GM12878 (cell line): Measurements from ENCODE around the gene OLA1. TPM values are rescaled to one million over a fixed set of nuclear protein-coding genes. Genes with fewer than 3 reads are reported as not detected.

Experiments used
- ATAC-seq: fragments of 200-7000 bp; cut with Tn5 transposase; 3 replicates; pipeline ENCODE4 v1.9.1; 2020; ENCODE audit warnings: mild to moderate bottlenecking, moderate library complexity
- BruUV-seq: library from RNA; stranded (reverse); fragments of 400-500 nt; replicated peaks from 2 replicates; lab custom pipeline; 2021; lab: Mats Ljungman, UMichigan
- CTCF ChIA-PET: fragments of 300-600 bp; sonication (Branson Sonifier 250); formaldehyde crosslinking; extraction: SDS; loops from one replicate; lab custom pipeline; 2021; ENCODE audit warnings: inconsistent platforms; lab: Yijun Ruan, JAX
- POLR2A ChIA-PET: fragments of 350-600 bp; formaldehyde crosslinking; extraction: SDS; loops from one replicate; lab custom pipeline; 2021; ENCODE audit warnings: inconsistent platforms; lab: Charles Lee
- RAD21 ChIA-PET: fragments of 300-600 bp; sonication (Branson Sonifier 250); formaldehyde crosslinking; loops from one replicate; lab custom pipeline; 2023; ENCODE audit warnings: antibody characterized with exemption; ENCODE audit not compliant: unreplicated experiment; lab: Charles Lee
- SMC1A ChIA-PET: fragments of 300-600 bp; sonication (Branson Sonifier 250); formaldehyde crosslinking; loops from one replicate; lab custom pipeline; 2023; ENCODE audit not compliant: unreplicated experiment, uncharacterized antibody; lab: Charles Lee
- DNase-seq: peaks from one replicate; pipeline ENCODE4 v3.0.0-alpha.2; 2011; ENCODE audit warnings: low read depth, low spot score
- FAIRE-seq: peaks from 3 replicates; lab custom pipeline; 2011; peaks lifted over from hg19 to GRCh38; lab: Jason Lieb, UNC
- H2AFZ ChIP-seq: 2 replicates; pipeline ENCODE4 v1.6.0; 2011; ENCODE audit warnings: low read depth, low read length, control low read depth; ENCODE audit not compliant: control insufficient read depth
- H3K27ac ChIP-seq: 2 replicates; pipeline ENCODE4 v1.5.1; 2011; ENCODE audit warnings: control low read depth; ENCODE audit not compliant: control insufficient read depth, insufficient read depth
- H3K27me3 ChIP-seq, 2 experiments: replicated peaks in 1 of 2; 2 replicates each; pipeline versions ENCODE4 v1.6.0 to v1.6.1; 2011; ENCODE audit warnings: low read length in 1 of 2; ENCODE audit not compliant: control insufficient read depth in 2 of 2, insufficient read depth in 2 of 2
- H3K36me3 ChIP-seq, 2 experiments: 2 replicates each; pipeline ENCODE4 v1.5.1; 2011; ENCODE audit warnings: low read length in 1 of 2; ENCODE audit not compliant: control insufficient read depth in 2 of 2, insufficient read depth in 2 of 2
- H3K4me1 ChIP-seq: 2 replicates; pipeline ENCODE4 v1.6.1; 2011; ENCODE audit warnings: mild to moderate bottlenecking, low read length, moderate library complexity, mixed read lengths; ENCODE audit not compliant: control insufficient read depth, insufficient read depth
- H3K4me2 ChIP-seq: 2 replicates; pipeline ENCODE4 v1.6.0; 2011; ENCODE audit warnings: control low read depth; ENCODE audit not compliant: control insufficient read depth, insufficient read depth
- H3K4me3 ChIP-seq: fragments of 200-600 bp; sonication (generic); 2 replicates; pipeline ENCODE4 v1.5.1; 2016
- H3K79me2 ChIP-seq: 2 replicates; pipeline ENCODE4 v1.6.0; 2011; ENCODE audit warnings: low read length; ENCODE audit not compliant: control insufficient read depth, insufficient read depth
- H3K9ac ChIP-seq: 2 replicates; pipeline ENCODE4 v1.8.0; 2011; ENCODE audit warnings: low read length, control low read depth, mixed read lengths; ENCODE audit not compliant: control insufficient read depth, insufficient read depth
- H3K9me3 ChIP-seq: replicated peaks from 3 replicates; pipeline ENCODE4 v1.5.1; 2011; ENCODE audit warnings: mild to moderate bottlenecking, low read length; ENCODE audit not compliant: control insufficient read depth, insufficient read depth
- H4K20me1 ChIP-seq: 2 replicates; pipeline ENCODE4 v1.6.0; 2011; ENCODE audit not compliant: control insufficient read depth, insufficient read depth
- ATF3 ChIP-seq: IDR thresholded peaks from 2 replicates; pipeline ENCODE4 v1.6.1; 2011; ENCODE audit warnings: low read depth, mild to moderate bottlenecking, low read length, moderate library complexity, borderline replicate concordance; ENCODE audit errors: extremely low read depth
- BRCA1 ChIP-seq: IDR thresholded peaks from 2 replicates; pipeline ENCODE4 v1.6.1; 2011; ENCODE audit warnings: low read depth, low read length, improper control_type of control experiment
- EGR1 ChIP-seq, 2 experiments: IDR thresholded peaks; 1 replicate in 1 of 2; 2 replicates in 1 of 2; pipeline ENCODE4 v1.6.1; 2011 to 2012; ENCODE audit warnings: low read depth in 2 of 2, low read length in 2 of 2, borderline replicate concordance in 1 of 2, mild to moderate bottlenecking in 1 of 2, moderate library complexity in 1 of 2
- ELK1 ChIP-seq: IDR thresholded peaks from 2 replicates; pipeline ENCODE4 v1.6.1; 2012; ENCODE audit warnings: low read depth, low read length, improper control_type of control experiment
- EZH2 ChIP-seq: IDR thresholded peaks from 2 replicates; pipeline ENCODE4 v1.6.1; 2012; ENCODE audit warnings: low read depth, mild to moderate bottlenecking, control low read depth, inconsistent platforms, low read length, borderline replicate concordance; ENCODE audit not compliant: control insufficient read depth
- FOXM1 ChIP-seq: IDR thresholded peaks from 2 replicates; pipeline ENCODE4 v1.6.1; 2012; ENCODE audit warnings: low read depth, mild to moderate bottlenecking, inconsistent platforms, low read length, moderate library complexity
- SMAD1 ChIP-seq: fragments of 450-650 bp; IDR thresholded peaks from 2 replicates; pipeline ENCODE4 v1.6.1; 2018; ENCODE audit warnings: mild to moderate bottlenecking, low read depth; ENCODE audit not compliant: partially characterized antibody
- SMARCA5 ChIP-seq: fragments of 450-650 bp; IDR thresholded peaks from 2 replicates; pipeline ENCODE4 v1.6.1; 2017; ENCODE audit warnings: mild to moderate bottlenecking
- ZBTB33 ChIP-seq: fragments of 450-650 bp; IDR thresholded peaks from 2 replicates; pipeline ENCODE4 v1.6.1; 2017; ENCODE audit warnings: mild to moderate bottlenecking
- WGBS: methylation state at CpG from one replicate; pipeline ENCODE4 v1.1.6; 2016; ENCODE audit warnings: low lambda C conversion rate; ENCODE audit not compliant: insufficient replicate concordance, insufficient coverage; ENCODE audit errors: missing lambda C conversion rate; 5-methylcytosine and 5-hydroxymethylcytosine counted together
- in situ Hi-C: fragments of 300-500 bp; cut with MboI; formaldehyde crosslinking; loops from 9 replicates; pipeline ENCODE4 v1.14.3; 2018; ENCODE audit warnings: mixed read lengths
- intact Hi-C: fragments of 100-400 bp; cut with micrococcal nuclease; formaldehyde crosslinking; loops from one replicate; pipeline ENCODE4 v1.14.2; 2022; ENCODE audit not compliant: unreplicated experiment
- polyA plus RNA-seq, 11 experiments: library from polyadenylated mRNA; depleted of rRNA in 4 of 11; unstranded in 6 of 11; stranded (reverse) in 5 of 11; fragments of >200 nt; fragmentation: Nextera tagmentation in 4 of 11; fragmentation: Illumina TruSeq in 1 of 11; extraction: Ambion mirVana in 4 of 11; extraction: Trizol in 1 of 11; gene quantifications; 1 replicate in 1 of 11; 2 replicates in 10 of 11; pipeline versions ENCODE4 v1.2.1 to v1.2.3, GENCODE V29; 2011 to 2016; ENCODE audit warnings: inconsistent platforms in 2 of 11, missing spikeins in 2 of 11, low read depth in 1 of 11
- total RNA-seq, 4 experiments: library from RNA; depleted of rRNA in 3 of 4; stranded (reverse); fragments of >200 nt in 3 of 4; fragmentation: Illumina TruSeq in 1 of 4; extraction: Trizol in 1 of 4; gene quantifications; 2 replicates each; pipeline versions ENCODE4 v1.2.1 to v1.2.3, GENCODE V29; 2013 to 2021

OLA1 gene
- total and polyA plus RNA-seq, 10 of the 15 experiments (the other 5 are each of a cell fraction or from before 2014, with no cell fraction given): 107 to 238 (median 142) TPM

GRCh38 chr2:174177316-174177890 is 70.9 kb downstream of the OLA1 start:
- peaks cover 5% of the 10 kb centered on the region; the same call in 2 of the 3 replicates for H3K9me3 ChIP-seq
- TF ChIP-seq ATF3 (no peak), FOXM1 (no peak), EZH2 (no peak), EGR1 (IDR thresholded peaks at IDR 0.05; ENCODE audit: borderline replicate concordance in 1 of 2, low read depth in 2 of 2, low read length in 2 of 2) (no peak), SMARCA5 (no peak), BRCA1 (no peak), ELK1 (no peak), ZBTB33 (no peak), SMAD1 (no peak)
- ChIA-PET CTCF (interaction anchor here (0.7 to 1.7 kb wide), 6 partner anchors 12 to 244 kb away, joined by 3 to 8 read pairs (median 4); partner anchors contain the start of gene OLA1), POLR2A (interaction anchor here (1.5 kb wide), 1 partner anchor 71 kb away, joined by 3 read pairs; the partner anchor contains the start of gene OLA1), SMC1A (interaction anchor here (0.8 to 1.3 kb wide), 6 partner anchors 9 to 164 kb away, joined by 3 to 4 read pairs (median 3); partner anchors contain the start of gene OLA1), RAD21 (interaction anchor here (0.8 to 1.5 kb wide), 2 partner anchors 71 to 173 kb away, joined by 3 to 4 read pairs; partner anchors contain the start of gene OLA1)
- DNase-seq (no peak), FAIRE-seq (no peak), ATAC-seq (no peak)
- H3K4me3 ChIP-seq: no peak overlapping the region
- in situ Hi-C loops: no loop called here
- H2AFZ ChIP-seq: no peak overlapping the region
- H3K27ac ChIP-seq: no peak overlapping the region
- no peak overlapping the region for H3K9ac ChIP-seq
- no TSS peak for BruUV-seq
- no peaks in the 10 kb centered on the region for H4K20me1 ChIP-seq
- 100% methylated on average over 2 of the region's 2 CpGs for WGBS
- peaks cover 7% of the 10 kb centered on the region for H3K79me2 ChIP-seq
- no peaks in the 10 kb centered on the region for H3K4me1 ChIP-seq
- H3K4me2 ChIP-seq: no peak overlapping the region
- intact Hi-C loops: no loop called here
- peaks cover 1 to 7% of the 10 kb centered on the region in 2 experiments; a peak in 3 of 4 replicates for H3K36me3 ChIP-seq
- no peaks in the 10 kb centered on the region for H3K27me3 ChIP-seq
